HuH-7.5 (cell line): ENCODE results near the gene SLC12A7.
"Not testable (repeated sequence)": the region's sequence is repeated elsewhere in the genome, so short reads cannot be mapped to it uniquely, and the experiment has no call there.

Experiments used
- DNase-seq: peaks from one replicate; pipeline ENCODE4 v3.0.0; 2011; ENCODE audit warnings: low spot score

SLC12A7 gene

GRCh38 chr5:1140818-1141189 lies 28.9 kb upstream of the SLC12A7 start:
- no peak for DNase-seq

- peak; percentile 79 for DNase-seq
Measured at GRCh38 chr5:1140171-1140817, 28.4 kb upstream of the SLC12A7 start.

GRCh38 chr5:1139331-1140170 lies 27.7 kb upstream of the SLC12A7 start:
- no peak for DNase-seq

GRCh38 chr5:1138445-1139245 lies 26.8 kb upstream of the SLC12A7 start:
- no peak for DNase-seq

- DNase-seq: no peak
Measured at GRCh38 chr5:1137567-1138444, 25.9 kb upstream of the SLC12A7 start.

- no peak for DNase-seq
Measured at GRCh38 chr5:1136814-1137213, 25.0 kb upstream of the SLC12A7 start.

- no peak for DNase-seq
Measured at GRCh38 chr5:1135696-1136525, 24.0 kb upstream of the SLC12A7 start.

GRCh38 chr5:1134478-1134877 lies 22.6 kb upstream of the SLC12A7 start:
- no peak for DNase-seq

GRCh38 chr5:1133510-1134201 lies 21.8 kb upstream of the SLC12A7 start:
- no peak for DNase-seq

- DNase-seq: no peak
Measured at GRCh38 chr5:1133108-1133507, 21.2 kb upstream of the SLC12A7 start.

- DNase-seq: no peak
Measured at GRCh38 chr5:1132570-1132969, 20.7 kb upstream of the SLC12A7 start.

GRCh38 chr5:1131726-1132125 lies 19.9 kb upstream of the SLC12A7 start:
- no peak for DNase-seq

GRCh38 chr5:1131191-1131621 lies 19.3 kb upstream of the SLC12A7 start:
- no peak for DNase-seq

- DNase-seq: no peak
Measured at GRCh38 chr5:1130218-1130946, 18.5 kb upstream of the SLC12A7 start.

- no peak for DNase-seq
Measured at GRCh38 chr5:1129711-1130055, 17.8 kb upstream of the SLC12A7 start.

GRCh38 chr5:1128977-1129710 lies 17.3 kb upstream of the SLC12A7 start:
- DNase-seq: no peak

GRCh38 chr5:1127959-1128785 lies 16.3 kb upstream of the SLC12A7 start:
- no peak for DNase-seq

GRCh38 chr5:1125695-1126094 lies 13.8 kb upstream of the SLC12A7 start:
- DNase-seq: not testable (repeated sequence)
